Measurements from ENCODE around the gene GPR137C. TPM values are rescaled to one million over a fixed set of nuclear protein-coding genes. Genes with fewer than 3 reads are reported as not detected.

The GPR137C gene, protein sequence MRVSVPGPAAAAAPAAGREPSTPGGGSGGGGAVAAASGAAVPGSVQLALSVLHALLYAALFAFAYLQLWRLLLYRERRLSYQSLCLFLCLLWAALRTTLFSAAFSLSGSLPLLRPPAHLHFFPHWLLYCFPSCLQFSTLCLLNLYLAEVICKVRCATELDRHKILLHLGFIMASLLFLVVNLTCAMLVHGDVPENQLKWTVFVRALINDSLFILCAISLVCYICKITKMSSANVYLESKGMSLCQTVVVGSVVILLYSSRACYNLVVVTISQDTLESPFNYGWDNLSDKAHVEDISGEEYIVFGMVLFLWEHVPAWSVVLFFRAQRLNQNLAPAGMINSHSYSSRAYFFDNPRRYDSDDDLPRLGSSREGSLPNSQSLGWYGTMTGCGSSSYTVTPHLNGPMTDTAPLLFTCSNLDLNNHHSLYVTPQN
- total RNA-seq, result under 1 TPM; 0.36 to 0.38 TPM

DNA sequence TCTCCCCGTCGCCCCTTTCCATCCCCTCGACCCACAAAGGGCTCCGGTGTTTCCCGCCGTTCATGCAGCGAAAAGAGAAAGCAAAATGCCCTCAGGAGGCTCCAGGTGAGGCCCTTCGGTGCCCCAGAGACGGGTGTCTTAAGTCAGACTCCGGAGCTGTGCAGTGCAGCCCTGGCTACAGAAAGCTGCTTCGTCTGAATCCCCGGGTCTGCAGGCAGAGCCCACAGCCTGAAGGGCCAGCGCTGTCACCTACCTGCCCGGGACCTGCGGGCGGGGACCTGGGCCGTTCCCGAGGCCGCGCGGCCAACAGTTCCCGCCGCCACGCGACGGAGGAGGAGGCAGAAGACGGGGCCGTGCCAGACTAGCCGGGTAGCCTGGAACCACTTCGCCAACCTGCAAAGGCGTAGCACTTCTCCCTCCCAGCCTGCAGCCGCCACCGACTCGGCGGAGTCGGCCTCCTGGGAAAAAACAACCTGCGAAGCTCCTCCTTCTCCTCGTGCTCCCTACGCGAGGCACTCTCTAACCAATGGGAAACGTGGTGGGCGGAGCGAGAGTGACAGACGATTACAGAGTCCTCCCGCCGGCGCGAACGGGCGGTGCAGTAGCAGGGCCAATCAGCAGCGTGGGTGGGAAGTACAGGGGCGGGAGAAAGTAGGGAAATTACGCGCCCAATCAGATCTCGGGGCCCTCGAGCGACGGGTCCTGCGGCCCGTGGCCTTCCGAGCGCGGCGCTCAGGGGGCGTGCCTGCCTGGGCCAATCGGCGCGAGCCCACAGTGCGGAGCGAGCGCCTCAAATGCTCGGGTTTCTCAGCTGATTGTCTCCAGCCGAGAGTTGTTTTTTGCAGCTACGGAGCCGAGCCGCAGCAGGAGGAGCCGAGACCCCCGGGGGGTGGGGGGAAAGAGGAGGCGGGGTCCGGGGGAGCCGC, at the start of gene GPR137C, which contains the start of gene TXNDC16:
Gene GPR137C, plus strand, starts transcription at position 774 of the 926 bp plus-strand sequence. CDS start 312 bp downstream, outside the sequence.
Gene TXNDC16, minus strand, starts transcription at position 443 of the 926 bp plus-strand sequence. CDS start 8,948 bp downstream, outside the sequence.
- peaks cover 27 to 28% of the 10 kb centered on the region in 2 donors for H3K4me1 Mint-ChIP-seq (ENCODE audit: low read depth in 2 of 2)
- no peaks in the 10 kb centered on the region for H3K9me3 Mint-ChIP-seq
- peak within 1 kb of the TSS; percentile 93 for H3K4me3 Mint-ChIP-seq
- ATAC-seq (peak; percentile 96 to 97), DNase-seq (ENCODE audit: low spot score) (peak; percentile 100)
- H3K36me3 Mint-ChIP-seq, result no peaks in the 10 kb centered on the region
- H3K27me3 Mint-ChIP-seq, result peaks cover 0 to 2% of the 10 kb centered on the region in 2 donors
- H3K27ac Mint-ChIP-seq, result peak within 1 kb of the TSS; percentile 70 to 84

DNA sequence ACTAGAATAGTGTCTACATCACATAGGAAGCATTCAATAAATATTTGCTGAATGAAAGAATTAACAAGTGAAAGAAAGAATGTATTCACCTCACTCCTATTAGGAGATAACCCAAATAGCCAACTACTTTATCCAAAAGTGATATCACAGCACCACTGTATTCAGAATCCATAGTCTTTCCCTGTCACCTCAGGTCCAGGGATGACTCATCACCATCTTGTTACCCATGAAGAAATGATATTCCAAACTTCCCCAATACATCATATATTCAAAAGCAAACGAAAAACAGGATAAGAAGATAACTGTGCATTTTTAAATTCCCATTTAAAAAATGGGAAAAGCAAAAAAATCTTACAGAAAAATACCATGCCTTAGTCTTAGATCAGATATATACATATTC, 39.4 kb upstream of the GPR137C start:
- no peak overlapping the region for H3K27ac Mint-ChIP-seq
- no peaks in the 10 kb centered on the region for H3K27me3 Mint-ChIP-seq

DNA sequence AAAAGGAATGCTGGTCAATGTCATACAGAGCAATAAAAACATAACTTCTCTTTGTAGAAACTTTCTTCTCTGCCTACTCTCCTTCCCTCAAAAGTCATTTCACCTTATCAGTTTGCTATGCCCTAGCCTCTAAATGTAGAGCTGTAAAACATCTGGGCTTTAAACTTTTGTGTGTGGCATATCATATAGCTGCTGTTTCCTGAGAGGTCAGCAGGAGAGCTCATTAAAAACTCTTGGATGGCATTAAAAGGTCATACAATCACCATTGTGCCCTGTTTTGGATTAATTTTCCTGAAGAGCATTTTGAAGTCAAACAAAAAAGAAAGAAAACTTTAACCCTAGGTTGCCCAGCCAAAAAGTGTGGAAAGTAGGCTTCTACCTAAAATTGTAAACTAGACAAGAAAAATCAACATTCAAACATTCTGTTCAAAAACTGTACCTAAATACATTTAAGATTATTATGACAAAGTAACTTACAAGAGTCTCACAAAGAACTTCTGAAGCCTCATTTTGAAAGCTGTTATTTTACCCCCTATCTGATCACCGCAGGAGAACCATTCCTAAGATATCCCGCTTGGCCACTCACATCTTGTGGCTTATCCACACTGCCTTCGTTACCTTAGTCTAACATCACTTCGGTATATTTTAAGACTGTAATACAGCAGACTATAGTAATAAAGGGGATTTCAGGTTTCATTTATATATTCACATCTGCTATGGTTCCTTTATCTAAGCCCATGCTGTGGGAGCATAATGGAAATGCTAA, 38.4 kb upstream of the GPR137C start:
- Mint-ChIP-seq H3K27ac (no peak overlapping the region), H3K36me3 (no peaks in the 10 kb centered on the region), H3K27me3 (no peaks in the 10 kb centered on the region), H3K4me1 (ENCODE audit: low read depth in 2 of 2) (no peaks in the 10 kb centered on the region), H3K9me3 (no peaks in the 10 kb centered on the region), H3K4me3 (no peak overlapping the region)
- ATAC-seq, result no peak
- no peak for DNase-seq (ENCODE audit: low spot score)

More for the DNA sequence above, 39.4 kb upstream of the GPR137C start:
- ATAC-seq (no peak), DNase-seq (ENCODE audit: low spot score) (no peak)
- no peaks in the 10 kb centered on the region for H3K4me1 Mint-ChIP-seq (ENCODE audit: low read depth in 2 of 2)
- no peak overlapping the region for H3K4me3 Mint-ChIP-seq
- H3K36me3 Mint-ChIP-seq, result no peaks in the 10 kb centered on the region
- H3K9me3 Mint-ChIP-seq, result no peaks in the 10 kb centered on the region

DNA sequence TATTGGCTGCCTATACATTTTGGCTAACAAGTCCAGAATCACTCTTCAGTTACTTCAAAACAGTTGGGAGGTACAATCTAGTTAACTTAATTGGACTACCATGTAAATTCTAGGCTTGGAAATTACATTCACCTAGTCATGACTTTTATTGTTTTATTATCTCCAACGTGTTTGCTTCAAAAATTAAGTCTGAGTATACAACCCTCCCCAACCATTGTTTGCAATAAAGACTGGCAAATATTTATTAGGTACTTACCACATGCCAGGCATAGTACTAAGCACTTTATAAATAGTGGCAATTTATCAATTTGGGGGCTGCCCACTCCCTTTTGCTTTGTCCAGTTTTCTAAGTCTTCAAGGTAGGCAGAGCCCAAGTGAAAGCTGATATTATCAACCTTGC, 30.6 kb upstream of the GPR137C start:
- H3K27me3 Mint-ChIP-seq, result no peaks in the 10 kb centered on the region
- H3K36me3 Mint-ChIP-seq, result no peaks in the 10 kb centered on the region
- DNase-seq (ENCODE audit: low spot score) (no peak), ATAC-seq (no peak)
- H3K4me1 Mint-ChIP-seq (ENCODE audit: low read depth in 2 of 2), result peaks cover 0 to 2% of the 10 kb centered on the region in 2 donors
- no peak overlapping the region for H3K4me3 Mint-ChIP-seq
- no peak overlapping the region for H3K27ac Mint-ChIP-seq
- no peaks in the 10 kb centered on the region for H3K9me3 Mint-ChIP-seq

DNA sequence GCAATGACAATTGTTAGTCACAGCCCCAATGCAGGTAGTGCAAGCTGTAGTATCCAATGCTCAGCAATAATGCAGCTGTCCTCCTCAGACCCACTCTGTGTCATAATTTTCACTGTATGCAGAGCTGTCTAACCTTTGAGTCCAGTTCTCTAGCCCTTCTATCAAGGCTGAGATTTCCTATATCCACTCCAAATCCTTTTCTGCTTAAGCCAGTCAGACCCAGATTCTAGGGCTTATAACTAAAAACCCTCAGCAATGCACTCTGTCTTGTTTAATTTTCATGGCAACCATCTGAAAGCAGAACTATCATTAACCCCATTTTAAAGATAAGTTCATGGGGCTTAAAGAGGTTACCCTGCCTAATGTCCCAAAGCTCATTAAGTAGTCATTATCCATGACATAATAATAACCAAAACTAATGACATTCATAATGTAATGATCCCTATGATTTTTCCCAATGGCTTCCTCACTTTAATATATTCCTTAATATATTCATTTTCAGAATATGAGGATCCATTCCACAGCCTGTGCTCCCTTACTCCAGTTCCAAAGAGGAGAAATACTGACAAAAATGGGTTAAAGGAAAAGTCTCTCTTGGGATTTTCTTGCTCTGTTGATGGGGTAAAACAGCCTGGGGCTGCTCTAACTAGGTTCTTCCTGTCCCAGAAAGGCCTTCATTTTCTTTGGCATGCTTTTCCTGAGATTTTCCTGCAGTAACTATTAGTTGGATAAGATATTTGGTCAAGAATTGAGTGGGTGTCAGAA, 29.9 kb upstream of the GPR137C start:
- DNase-seq (ENCODE audit: low spot score) (no peak), ATAC-seq (no peak)
- Mint-ChIP-seq H3K36me3 (no peaks in the 10 kb centered on the region), H3K4me3 (no peak overlapping the region), H3K27me3 (no peaks in the 10 kb centered on the region), H3K4me1 (ENCODE audit: low read depth in 2 of 2) (peaks cover 0 to 2% of the 10 kb centered on the region in 2 donors), H3K9me3 (no peaks in the 10 kb centered on the region), H3K27ac (no peak overlapping the region)

DNA sequence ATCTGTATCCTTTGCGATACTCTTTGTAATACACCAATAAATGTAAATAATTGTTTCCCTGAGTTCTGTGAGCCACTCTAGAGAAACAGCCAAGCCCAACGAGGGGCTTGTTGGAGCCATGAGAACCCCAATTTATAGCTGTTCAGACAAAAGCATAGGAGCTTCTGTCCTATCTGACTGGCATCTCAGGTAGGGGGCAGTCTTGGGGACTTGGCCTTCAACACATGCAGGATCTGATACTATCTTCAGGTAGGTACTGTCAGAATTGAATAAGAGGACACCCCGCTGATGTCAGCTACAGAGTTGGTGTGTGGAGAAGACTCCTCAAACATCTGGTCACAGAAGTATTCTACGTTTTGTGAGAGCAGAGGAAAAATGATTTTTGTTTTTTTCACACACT, 25.6 kb upstream of the GPR137C start:
- H3K4me1 Mint-ChIP-seq (ENCODE audit: low read depth in 2 of 2), result peaks cover 0 to 2% of the 10 kb centered on the region in 2 donors
- H3K36me3 Mint-ChIP-seq, result no peaks in the 10 kb centered on the region
- ATAC-seq, result no peak
- H3K4me3 Mint-ChIP-seq, result no peak overlapping the region
- DNase-seq (ENCODE audit: low spot score), result no peak
- no peaks in the 10 kb centered on the region for H3K27me3 Mint-ChIP-seq
- H3K9me3 Mint-ChIP-seq, result no peaks in the 10 kb centered on the region
- H3K27ac Mint-ChIP-seq, result no peak overlapping the region

DNA sequence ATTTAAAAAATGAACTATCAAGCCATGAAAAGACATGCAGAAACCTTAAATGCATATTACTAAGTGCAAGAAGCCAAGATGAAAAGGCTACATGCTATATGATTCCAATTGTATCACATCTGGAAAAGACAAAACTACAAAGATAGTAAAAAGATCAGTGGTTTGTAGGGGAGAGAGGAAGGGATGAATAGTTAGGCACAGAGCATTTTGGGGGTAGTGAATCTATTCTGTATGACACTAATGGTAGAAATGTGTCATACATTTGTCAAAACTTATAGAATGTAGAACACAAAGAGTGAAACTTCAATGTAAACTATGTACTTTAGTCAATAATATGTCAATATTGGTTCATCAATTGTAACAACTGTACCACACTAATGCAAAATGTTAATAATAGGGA, 21.2 kb upstream of the GPR137C start:
- Mint-ChIP-seq H3K36me3 (peaks cover 5% of the 10 kb centered on the region), H3K27me3 (no peaks in the 10 kb centered on the region), H3K27ac (no peak overlapping the region), H3K4me1 (ENCODE audit: low read depth in 2 of 2) (peaks cover 0 to 2% of the 10 kb centered on the region in 2 donors), H3K4me3 (no peak overlapping the region), H3K9me3 (no peaks in the 10 kb centered on the region)
- ATAC-seq (peak; percentile 36 to 57), DNase-seq (ENCODE audit: low spot score) (no peak)

DNA sequence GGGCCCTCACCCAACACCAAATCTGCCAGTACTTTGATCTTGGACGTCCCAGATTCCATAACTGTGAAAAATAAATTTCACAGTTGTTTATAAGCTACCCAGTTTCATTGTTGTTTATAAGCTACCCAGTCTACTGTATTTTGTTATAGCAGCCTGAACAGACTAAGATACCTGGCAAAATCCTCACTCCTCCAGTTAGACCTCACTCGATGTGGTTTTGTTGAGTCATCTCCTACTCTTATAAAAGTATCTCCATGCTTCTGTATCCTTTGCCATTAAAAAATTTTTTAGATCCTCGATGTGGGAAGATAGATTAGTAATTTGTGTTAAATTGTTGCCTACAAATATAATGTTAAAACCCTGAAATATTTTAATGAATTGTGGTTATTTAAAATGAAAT, 16.4 kb upstream of the GPR137C start:
- H3K27ac Mint-ChIP-seq, result no peak overlapping the region
- no peak for DNase-seq (ENCODE audit: low spot score)
- H3K27me3 Mint-ChIP-seq, result no peaks in the 10 kb centered on the region
- H3K9me3 Mint-ChIP-seq, result no peaks in the 10 kb centered on the region
- peaks cover 5% of the 10 kb centered on the region for H3K36me3 Mint-ChIP-seq
- H3K4me1 Mint-ChIP-seq (ENCODE audit: low read depth in 2 of 2), result peaks cover 4 to 6% of the 10 kb centered on the region in 2 donors
- ATAC-seq, result no peak
- no peak overlapping the region for H3K4me3 Mint-ChIP-seq

DNA sequence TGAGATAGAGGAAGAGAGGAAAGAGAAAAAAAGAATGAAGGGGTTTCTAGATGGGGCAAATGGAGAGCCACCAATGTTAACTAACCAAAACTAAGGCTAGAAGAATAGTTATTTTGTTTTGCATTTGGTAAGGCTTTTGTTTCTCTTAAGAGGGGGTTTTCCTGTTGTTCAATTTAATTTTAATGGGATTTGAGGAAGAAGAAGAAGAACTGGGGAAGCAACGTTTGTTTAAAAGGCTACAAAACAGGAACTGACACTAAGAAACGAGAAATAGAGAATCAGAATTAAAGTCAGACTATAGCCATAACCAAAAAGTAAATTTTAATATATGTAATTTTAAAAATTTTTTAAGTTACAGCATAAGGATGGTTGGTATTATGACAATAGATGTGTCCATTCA, 14.0 kb upstream of the GPR137C start:
- H3K4me3 Mint-ChIP-seq, result no peak overlapping the region
- no peak overlapping the region for H3K27ac Mint-ChIP-seq
- peaks cover 5% of the 10 kb centered on the region for H3K36me3 Mint-ChIP-seq
- no peaks in the 10 kb centered on the region for H3K27me3 Mint-ChIP-seq
- H3K4me1 Mint-ChIP-seq (ENCODE audit: low read depth in 2 of 2), result peaks cover 4 to 6% of the 10 kb centered on the region in 2 donors
- DNase-seq (ENCODE audit: low spot score) (no peak), ATAC-seq (no peak)
- H3K9me3 Mint-ChIP-seq, result no peaks in the 10 kb centered on the region

DNA sequence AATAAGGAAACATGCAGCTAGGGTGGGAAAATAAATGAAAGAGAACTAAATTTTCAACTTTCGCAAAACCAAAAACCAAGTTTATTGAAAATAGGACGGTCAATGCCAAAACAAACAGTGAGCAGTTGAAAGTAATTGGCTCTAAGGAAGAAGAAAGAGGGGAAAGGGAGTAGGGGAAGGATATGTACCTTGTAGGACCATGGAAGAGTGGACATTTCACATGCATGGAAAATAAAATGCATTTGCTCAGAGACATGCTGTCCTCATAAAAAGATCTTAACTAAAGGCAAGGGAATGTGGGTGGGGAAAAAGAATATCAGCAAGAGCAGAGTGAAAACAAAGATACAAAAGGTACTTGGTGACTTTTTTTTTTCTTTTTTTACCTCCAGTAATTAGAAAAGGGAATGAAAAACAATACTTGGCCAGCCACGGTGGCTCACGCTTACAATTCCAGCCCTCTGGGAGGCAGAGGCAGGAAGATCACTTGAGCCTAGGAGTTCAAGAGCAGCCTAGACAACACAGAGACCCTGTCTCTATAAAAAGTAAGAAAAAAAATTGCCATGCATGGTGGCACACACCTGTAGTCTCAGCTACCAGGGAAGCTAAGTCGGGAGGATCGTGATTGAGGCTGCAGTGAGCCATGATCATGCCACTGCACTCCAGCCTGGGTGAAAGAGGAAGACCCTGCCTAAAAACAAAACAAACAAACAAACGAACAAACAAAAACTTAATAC, 6.9 kb upstream of the GPR137C start:
- H3K9me3 Mint-ChIP-seq, result no peaks in the 10 kb centered on the region
- H3K4me1 Mint-ChIP-seq (ENCODE audit: low read depth in 2 of 2), result peaks cover 6 to 13% of the 10 kb centered on the region in 2 donors
- no peak for DNase-seq (ENCODE audit: low spot score)
- no peak overlapping the region for H3K4me3 Mint-ChIP-seq
- H3K27ac Mint-ChIP-seq, result no peak overlapping the region
- no peaks in the 10 kb centered on the region for H3K36me3 Mint-ChIP-seq
- H3K27me3 Mint-ChIP-seq, result no peaks in the 10 kb centered on the region
- no peak for ATAC-seq

DNA sequence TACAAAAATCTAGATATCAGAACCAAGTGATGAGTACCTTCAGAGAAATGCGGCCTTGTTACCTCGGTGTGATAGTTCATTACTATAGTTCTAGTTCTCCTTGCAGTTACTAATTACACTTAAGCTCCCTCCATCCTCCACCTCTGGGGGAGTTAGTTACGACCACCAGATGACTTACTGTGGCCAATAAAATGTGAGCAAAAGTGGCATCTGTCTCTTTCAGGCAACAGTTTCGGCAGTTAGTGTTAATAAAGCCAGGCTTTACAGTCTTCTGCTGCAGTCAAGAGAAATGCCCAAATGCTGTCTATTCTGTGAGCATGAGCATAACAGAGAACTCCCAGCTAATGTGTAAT, 6.3 kb upstream of the GPR137C start:
- DNase-seq (ENCODE audit: low spot score), result no peak
- no peak overlapping the region for H3K4me3 Mint-ChIP-seq
- H3K36me3 Mint-ChIP-seq, result no peaks in the 10 kb centered on the region
- H3K4me1 Mint-ChIP-seq (ENCODE audit: low read depth in 2 of 2), result peaks cover 12 to 18% of the 10 kb centered on the region in 2 donors
- no peak for ATAC-seq
- H3K27ac Mint-ChIP-seq, result no peak overlapping the region
- no peaks in the 10 kb centered on the region for H3K27me3 Mint-ChIP-seq
- H3K9me3 Mint-ChIP-seq, result no peaks in the 10 kb centered on the region

DNA sequence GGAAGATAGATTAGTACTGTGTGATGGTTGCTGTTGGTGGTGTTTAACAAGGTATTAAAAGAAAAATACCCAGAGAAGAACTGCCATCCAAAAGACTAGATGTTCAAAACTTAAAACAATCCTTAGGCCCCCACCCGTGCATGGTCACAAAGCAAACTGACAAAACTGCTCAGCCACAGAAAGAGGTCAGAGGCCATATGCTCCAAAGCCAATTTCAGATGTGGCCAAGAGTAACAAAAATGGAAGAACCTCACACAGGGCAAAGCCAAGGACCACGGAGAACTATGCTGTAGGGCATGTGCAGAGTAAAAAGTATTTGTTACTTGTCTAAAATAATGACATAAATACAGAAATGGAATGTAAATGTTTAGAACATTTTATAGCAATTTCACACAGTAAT, 5.6 kb upstream of the GPR137C start:
- ATAC-seq, result no peak
- H3K9me3 Mint-ChIP-seq, result no peaks in the 10 kb centered on the region

More for the DNA sequence above, 5.6 kb upstream of the GPR137C start:
- no peak for DNase-seq (ENCODE audit: low spot score)
- Mint-ChIP-seq H3K4me3 (no peak overlapping the region), H3K27ac (no peak overlapping the region), H3K4me1 (ENCODE audit: low read depth in 2 of 2) (peaks cover 19 to 23% of the 10 kb centered on the region in 2 donors), H3K36me3 (no peaks in the 10 kb centered on the region), H3K27me3 (no peaks in the 10 kb centered on the region)

Measured in natural killer cell treated with Interleukin-12 subunit alpha and Interleukin-12 subunit beta and Interleukin-15 and Interleukin-18, amount 100 ng/mL, for 72 hours (primary cell).